ENCODE measurements around the gene LRRC74B.

GRCh38 chr22:21013657-21014201 lies 32.0 kb upstream of the LRRC74B start:
- TF ChIP-seq POLR2A (IDR thresholded peaks at IDR 0.05; ENCODE audit: extremely low read depth, insufficient read length) = no peak
- no peak for TF ChIP-seq CTCF (IDR thresholded peaks at IDR 0.05; ENCODE audit: low read depth, low read length)
- TF ChIP-seq MYC (IDR thresholded peaks at IDR 0.05; ENCODE audit: low read depth, low read length) = no peak
